Adipocyte (in vitro differentiated cells): ENCODE data around the gene GPANK1.

ENCODE experiments used
- DNase-seq: peaks from one replicate; pipeline ENCODE4 v3.0.0-alpha.2; 2015; ENCODE audit warnings: low read depth
- H3K27me3 ChIP-seq: replicated peaks from 2 replicates; pipeline ENCODE4 v1.7.0; 2013; ENCODE audit warnings: mild to moderate bottlenecking, low read length, moderate library complexity; ENCODE audit not compliant: control insufficient read depth, insufficient read depth
- H3K36me3 ChIP-seq: 2 replicates; pipeline ENCODE4 v1.7.0; 2013; ENCODE audit warnings: low read length, mild to moderate bottlenecking, moderate library complexity; ENCODE audit not compliant: control insufficient read depth, insufficient read depth, severe bottlenecking
- H3K4me1 ChIP-seq: 2 replicates; pipeline ENCODE4 v1.7.0; 2013; ENCODE audit warnings: mild to moderate bottlenecking, low read length, moderate library complexity; ENCODE audit not compliant: control insufficient read depth, insufficient read depth
- H3K4me3 ChIP-seq: 2 replicates; pipeline ENCODE4 v1.7.0; 2013; ENCODE audit warnings: mild to moderate bottlenecking, low read length, moderate library complexity
- H3K9ac ChIP-seq: 2 replicates; pipeline ENCODE4 v1.7.0; 2013; ENCODE audit warnings: mild to moderate bottlenecking, low read length, moderate library complexity
- H3K9me3 ChIP-seq: 2 replicates; pipeline ENCODE4 v1.7.0; 2013; ENCODE audit warnings: mild to moderate bottlenecking, low read length, moderate library complexity; ENCODE audit not compliant: control insufficient read depth

Gene GPANK1

DNA sequence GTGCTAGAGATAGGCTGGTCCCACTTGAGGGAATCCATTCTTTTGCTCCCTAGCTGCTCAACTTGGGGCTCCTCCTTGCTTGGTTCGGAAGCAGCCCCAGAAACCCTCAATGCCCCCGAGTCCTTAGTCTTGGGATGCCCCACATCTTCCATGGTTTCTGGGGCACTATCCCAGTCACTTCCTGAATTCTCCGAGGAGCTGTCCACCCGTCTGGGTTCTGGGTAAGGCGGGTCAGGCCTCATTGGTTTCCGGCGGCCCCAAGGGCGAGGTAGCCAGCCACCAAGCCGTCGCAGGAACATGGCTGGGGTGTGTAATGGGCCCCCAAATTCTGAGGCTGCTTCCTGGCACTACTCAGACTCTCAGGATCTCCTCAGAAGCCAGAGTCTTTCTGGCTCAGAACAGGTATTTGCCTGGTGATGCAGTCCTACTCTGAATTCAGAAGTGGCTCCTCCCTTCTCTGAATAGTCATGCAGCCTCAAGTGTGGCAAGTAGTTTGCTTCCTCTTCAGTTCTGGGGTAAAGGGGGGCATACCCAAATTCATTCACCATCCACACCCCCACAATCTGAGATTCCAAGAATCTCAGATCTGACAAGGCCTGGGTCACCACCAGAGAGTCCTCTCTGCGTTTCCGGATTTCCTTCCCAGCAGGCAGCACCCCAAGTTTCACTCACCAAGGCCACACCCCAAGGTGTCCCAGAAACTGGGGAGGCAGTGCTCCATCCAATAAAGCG lies 5.0 kb downstream of the GPANK1 start:
- no peaks in the 10 kb centered on the region for H3K27me3 ChIP-seq
- DNase-seq, result peak; percentile 50
- H3K4me1 ChIP-seq, result peaks cover 44% of the 10 kb centered on the region
- H3K9me3 ChIP-seq, result no peaks in the 10 kb centered on the region
- peak overlapping the region; percentile 98 for H3K4me3 ChIP-seq
- peak overlapping the region; percentile 97 for H3K9ac ChIP-seq
- peaks cover 20% of the 10 kb centered on the region for H3K36me3 ChIP-seq

DNA sequence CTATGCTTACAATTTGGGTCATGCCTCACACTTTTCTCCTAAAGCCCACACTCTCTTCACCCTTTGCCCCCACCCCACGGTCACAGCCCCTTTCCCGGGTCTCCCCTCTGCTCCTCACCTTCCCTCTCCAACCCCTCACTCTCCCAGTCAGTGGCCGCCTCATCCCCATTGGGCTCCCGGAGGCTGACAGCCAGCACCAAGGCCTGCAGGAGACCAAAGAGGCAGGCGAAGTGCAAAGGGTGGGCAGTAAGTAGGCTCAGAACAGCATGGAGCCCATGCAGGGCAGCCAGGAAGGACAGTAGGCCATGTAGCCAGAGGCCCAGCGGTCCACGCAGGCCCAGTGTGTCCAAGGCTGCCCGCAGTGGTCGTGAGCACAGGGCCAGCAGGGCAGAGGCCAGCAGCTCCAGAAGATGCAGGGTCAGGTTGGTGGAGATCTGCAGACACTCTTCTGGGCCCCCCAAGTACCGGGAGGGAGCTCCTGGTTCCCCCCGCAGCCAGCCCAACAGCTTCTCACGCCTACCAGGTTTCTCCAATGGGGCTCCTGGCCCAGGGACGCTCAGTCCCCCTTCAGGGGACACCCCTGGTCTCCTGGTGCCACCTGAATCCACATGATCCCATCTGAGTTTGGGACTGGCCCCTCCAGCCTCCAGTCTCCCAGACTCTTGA lies 5.7 kb downstream of the GPANK1 start:
- Histone ChIP-seq H3K4me1 (peaks cover 39% of the 10 kb centered on the region), H3K9me3 (no peaks in the 10 kb centered on the region), H3K36me3 (peaks cover 20% of the 10 kb centered on the region), H3K4me3 (peak overlapping the region; percentile 98), H3K9ac (peak overlapping the region; percentile 97), H3K27me3 (no peaks in the 10 kb centered on the region)
- DNase-seq, result no peak

DNA sequence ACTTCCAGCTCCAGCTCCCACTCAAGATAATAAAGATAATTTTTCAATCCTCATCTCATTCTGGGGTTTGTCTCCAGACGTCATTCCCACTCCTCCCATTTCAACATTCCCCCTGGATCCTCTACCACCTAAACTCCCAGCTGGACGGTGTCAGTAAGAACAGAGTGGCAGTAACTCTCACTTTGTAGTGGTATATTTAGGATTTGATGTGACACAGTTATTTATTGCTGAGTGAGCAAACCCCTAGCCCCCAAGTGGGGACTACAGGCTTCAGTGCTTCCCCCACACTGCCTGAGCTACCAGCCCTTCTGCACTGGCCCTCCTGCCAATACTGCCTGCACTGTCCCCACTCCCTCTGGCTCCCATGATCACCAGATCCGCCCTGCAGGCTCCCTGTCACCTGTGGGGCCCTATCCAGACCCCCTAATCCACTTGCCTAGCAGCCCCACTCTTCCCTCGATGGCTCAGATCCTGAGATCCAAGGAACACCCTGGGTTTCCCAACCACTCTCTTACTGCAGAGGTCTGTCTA lies 6.6 kb downstream of the GPANK1 start:
- H3K9me3 ChIP-seq, result no peaks in the 10 kb centered on the region
- H3K27me3 ChIP-seq, result no peaks in the 10 kb centered on the region
- H3K36me3 ChIP-seq, result peaks cover 20% of the 10 kb centered on the region
- DNase-seq, result no peak
- H3K4me3 ChIP-seq, result no peak overlapping the region
- H3K4me1 ChIP-seq, result peaks cover 36% of the 10 kb centered on the region
- no peak overlapping the region for H3K9ac ChIP-seq

DNA sequence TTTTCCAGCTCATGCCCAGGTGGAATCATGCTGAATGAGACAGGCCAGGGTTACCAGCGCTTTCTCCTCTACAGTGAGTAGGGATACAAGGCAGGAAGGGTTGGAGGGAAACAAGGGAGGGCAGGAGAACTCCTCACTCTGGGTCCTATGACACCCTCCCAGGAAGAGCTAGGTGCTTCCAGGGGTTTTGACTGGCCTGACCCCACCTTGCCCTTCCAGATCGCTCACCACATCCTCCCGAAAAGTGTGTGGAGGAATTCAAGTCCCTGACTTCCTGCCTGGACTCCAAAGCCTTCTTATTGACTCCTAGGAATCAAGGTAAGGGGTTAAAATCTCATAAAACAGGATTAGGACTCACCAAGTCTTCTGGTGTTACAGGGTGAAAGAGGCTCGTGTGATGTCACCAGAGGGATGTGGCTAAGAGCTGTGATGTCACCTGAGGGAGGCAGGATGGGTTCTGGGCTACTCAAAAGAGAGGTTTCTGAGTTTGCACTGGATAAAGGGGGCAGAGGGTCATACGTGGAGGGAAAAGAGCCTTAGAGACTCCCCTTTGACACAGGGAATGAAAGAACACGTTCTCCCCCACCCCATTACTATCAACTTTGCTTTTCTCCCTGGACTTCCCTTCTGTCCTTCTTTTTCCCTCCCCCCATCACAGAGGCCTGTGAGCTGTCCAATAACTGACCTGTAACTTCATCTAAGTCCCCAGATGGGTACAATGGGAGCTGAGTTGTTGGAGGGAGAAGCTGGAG lies 7.2 kb downstream of the GPANK1 start:
- Histone ChIP-seq H3K9ac (no peak overlapping the region), H3K4me1 (peaks cover 31% of the 10 kb centered on the region), H3K9me3 (no peaks in the 10 kb centered on the region), H3K36me3 (peaks cover 20% of the 10 kb centered on the region), H3K4me3 (no peak overlapping the region), H3K27me3 (no peaks in the 10 kb centered on the region)
- no peak for DNase-seq

DNA sequence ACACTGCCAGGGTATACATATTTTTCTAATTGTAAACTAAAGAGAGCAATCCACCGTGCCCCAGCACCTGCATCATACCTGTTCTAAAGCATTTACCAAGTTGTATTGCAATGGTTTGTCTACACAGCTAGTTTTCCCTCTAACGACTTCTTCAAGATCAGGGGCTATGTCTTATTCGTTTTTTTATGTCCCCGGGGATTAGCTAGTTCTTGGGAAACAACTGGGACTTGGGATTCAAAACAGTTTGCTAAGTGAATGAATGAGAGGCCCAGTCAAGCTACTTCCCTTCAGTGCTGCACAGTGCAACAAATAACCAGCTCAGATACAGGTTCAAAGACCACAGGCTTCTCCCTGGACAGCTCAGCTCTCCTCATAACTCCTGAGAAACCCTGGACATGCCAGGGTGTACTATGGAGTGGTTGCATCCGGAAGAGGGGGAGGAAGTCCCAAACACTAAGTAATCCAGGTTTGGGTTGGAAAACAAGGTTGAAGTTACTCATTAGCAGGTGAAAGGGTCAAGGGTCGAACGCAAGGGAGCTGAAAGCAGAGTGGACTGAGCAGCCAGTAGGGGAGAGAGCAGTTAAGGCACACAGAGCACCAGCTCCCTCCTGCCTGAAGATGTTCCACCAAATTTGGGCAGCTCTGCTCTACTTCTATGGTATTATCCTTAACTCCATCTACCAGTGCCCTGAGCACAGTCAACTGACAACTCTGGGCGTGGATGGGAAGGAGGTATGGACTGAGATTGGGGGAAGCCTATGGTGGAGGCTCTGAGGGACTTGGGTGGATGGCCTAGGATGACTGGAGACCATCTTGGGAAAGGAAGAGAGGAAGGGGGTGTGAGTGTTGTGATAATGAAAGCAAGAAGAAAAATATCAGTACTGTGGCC lies 9.2 kb downstream of the GPANK1 start, which contains the start of gene APOM:
Gene APOM, plus strand, starts transcription at position 546 of the 889 bp plus-strand sequence. Its CDS starts 73 bp downstream, at position 619.
- Histone ChIP-seq H3K36me3 (peaks cover 10% of the 10 kb centered on the region), H3K27me3 (no peaks in the 10 kb centered on the region), H3K4me3 (no peak within 1 kb of the TSS), H3K4me1 (peaks cover 34% of the 10 kb centered on the region), H3K9me3 (no peaks in the 10 kb centered on the region), H3K9ac (no peak within 1 kb of the TSS)
- no peak for DNase-seq

DNA sequence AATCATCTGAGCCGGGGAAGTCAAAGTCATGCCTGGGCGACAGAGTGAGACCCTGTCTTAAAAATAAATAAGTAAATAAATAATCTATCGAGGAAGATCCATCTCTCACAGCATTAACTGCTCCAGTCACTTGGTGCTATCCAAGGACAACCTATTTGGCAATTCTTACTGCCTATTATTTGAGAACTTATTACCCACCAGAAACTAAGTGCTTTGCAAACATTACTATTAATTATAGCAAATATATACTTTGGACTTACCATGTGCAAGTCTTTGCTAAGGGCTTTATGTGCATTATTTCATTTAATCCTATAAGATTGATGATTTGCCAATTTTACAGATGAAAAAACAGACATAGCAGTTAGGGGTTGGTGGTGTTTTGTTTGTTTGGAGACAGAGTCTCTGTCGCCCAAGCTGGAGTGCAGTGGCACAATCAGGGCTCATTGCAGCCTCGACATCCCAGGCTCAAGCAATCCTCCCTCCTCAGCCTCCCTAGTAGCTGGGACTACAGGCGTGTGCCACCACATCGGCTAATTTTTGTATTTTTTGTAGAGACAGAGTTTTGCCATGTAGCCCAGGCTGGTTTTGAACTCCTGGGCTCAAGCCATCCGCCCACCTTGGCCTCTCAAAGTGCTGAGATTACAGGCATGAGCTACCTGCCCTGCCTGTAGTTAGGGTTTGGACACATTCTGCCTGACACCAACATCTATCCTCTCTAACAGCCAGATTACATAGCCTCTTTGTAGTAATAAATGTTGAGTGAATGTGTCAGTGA lies 10.0 kb downstream of the GPANK1 start:
- no peaks in the 10 kb centered on the region for H3K27me3 ChIP-seq
- peaks cover 10% of the 10 kb centered on the region for H3K36me3 ChIP-seq
- no peak for DNase-seq
- H3K4me3 ChIP-seq, result no peak overlapping the region
- no peaks in the 10 kb centered on the region for H3K9me3 ChIP-seq
- H3K4me1 ChIP-seq, result peaks cover 31% of the 10 kb centered on the region
- H3K9ac ChIP-seq, result no peak overlapping the region

DNA sequence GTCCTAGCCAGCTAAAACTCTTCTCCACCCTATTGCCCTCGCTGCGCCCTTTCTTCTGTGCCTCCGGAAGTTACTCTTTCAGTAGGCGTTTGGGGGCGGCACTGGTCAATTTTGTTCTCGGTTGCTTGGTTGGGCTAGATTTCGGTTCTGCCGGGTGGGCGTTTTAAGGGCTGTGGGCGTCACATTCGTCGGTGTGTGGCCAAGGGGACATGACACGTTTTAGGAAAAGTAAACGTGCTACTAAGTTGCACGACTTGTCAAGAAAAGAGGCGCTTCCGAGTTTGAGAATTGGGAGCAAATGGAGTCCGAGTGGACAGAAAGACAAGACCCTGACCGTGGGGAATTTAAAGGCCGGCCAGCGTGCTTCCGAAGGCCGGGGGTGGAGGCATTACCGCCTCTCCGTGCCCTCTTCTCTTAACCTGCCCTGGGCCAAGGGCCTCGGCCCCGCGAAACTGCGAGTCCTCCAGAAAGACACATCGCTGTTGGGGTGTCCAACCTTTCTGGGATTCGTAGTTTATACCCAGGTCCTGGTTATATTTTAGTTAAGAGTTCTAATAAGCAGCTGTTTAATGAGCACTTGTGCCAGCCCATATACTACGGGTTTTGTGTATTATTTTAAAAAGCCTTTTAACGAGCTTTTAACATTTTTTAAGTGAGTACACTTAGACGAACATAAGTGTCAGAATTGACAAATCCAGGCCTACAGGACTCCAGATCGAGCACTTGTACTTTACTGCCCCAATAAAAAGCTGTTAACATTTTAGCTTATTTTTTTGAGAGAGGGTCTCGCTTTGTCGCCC lies 11.7 kb downstream of the GPANK1 start:
- Histone ChIP-seq H3K36me3 (peaks cover 25% of the 10 kb centered on the region), H3K4me3 (peak overlapping the region; percentile 90), H3K9ac (peak overlapping the region; percentile 88), H3K4me1 (peaks cover 16% of the 10 kb centered on the region), H3K27me3 (no peaks in the 10 kb centered on the region), H3K9me3 (no peaks in the 10 kb centered on the region)
- DNase-seq, result peak; percentile 96

DNA sequence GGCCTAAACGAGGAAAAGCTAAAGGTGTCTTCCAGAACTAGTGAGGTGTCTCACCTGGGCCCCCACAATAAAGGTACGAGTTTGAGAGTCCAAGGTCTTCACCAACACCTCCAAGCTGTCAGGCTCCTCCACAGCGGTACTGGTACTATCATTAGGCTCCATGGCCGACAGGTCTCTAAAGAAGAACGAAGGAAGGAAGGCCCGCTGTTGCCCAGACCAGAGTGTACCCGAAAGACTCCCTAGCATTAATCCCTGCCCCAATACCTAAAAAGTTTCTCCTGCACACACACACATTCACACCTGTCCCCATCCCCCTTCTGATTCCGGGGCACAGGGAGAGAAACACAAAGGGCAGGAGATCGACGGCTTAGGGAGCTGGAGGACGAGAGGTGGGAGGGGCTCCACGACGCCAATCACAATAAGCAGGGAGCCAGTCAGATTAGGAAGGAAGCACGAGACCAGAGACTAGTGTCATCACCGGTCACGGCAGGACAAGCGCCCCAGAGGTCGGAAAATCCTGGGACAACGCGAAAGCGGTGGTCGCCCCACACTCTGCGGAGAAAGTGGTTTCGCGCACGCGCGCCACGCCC lies 13.1 kb downstream of the GPANK1 start:
- H3K9ac ChIP-seq, result peak overlapping the region; percentile 88
- H3K36me3 ChIP-seq, result peaks cover 31% of the 10 kb centered on the region
- peak; percentile 86 for DNase-seq
- H3K27me3 ChIP-seq, result no peaks in the 10 kb centered on the region
- peaks cover 14% of the 10 kb centered on the region for H3K4me1 ChIP-seq
- H3K9me3 ChIP-seq, result no peaks in the 10 kb centered on the region
- H3K4me3 ChIP-seq, result peak overlapping the region; percentile 90

DNA sequence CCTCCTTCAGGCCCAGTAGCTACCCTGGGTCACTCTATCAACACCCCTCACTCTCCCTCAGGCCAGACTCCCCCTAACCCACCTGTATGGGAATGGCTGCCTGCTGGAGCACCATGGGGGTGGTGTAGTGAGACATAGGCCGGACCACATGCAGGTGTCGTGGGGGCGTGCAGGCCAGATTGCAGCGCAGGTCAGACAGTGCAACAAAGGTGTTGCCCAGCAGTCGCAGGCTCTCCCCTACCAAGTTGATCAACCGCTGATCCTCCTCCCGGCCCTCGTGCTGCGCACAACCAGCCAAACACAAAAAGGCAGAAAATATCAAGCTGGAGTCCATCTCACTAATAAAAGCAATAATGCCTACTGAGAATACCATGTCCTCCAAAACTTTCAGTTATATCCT lies 19.5 kb downstream of the GPANK1 start:
- Histone ChIP-seq H3K27me3 (no peaks in the 10 kb centered on the region), H3K4me1 (no peaks in the 10 kb centered on the region), H3K36me3 (peaks cover 86% of the 10 kb centered on the region)

More for the DNA sequence above, 19.5 kb downstream of the GPANK1 start:
- Histone ChIP-seq H3K9ac (no peak overlapping the region), H3K4me3 (no peak overlapping the region), H3K9me3 (no peaks in the 10 kb centered on the region)
- DNase-seq, result no peak
